ENCODE results near the gene RAB10. TPM values are rescaled to one million over a fixed set of nuclear protein-coding genes. Genes with fewer than 3 reads are reported as not detected.

The RAB10 gene
- polyA plus RNA-seq, 1 donor (not counting 4 experiments of a cell fraction or from before 2014, with no cell fraction given): 252 TPM

GRCh38 chr2:26099933-26100332, 66.0 kb downstream of the RAB10 start:
- no peak for DNase-seq (ENCODE audit: low read depth, low spot score)
- no peak overlapping the region for H3K27ac ChIP-seq (ENCODE audit: control insufficient read depth, insufficient read depth, low read length)
- no peak overlapping the region for H3K4me3 ChIP-seq (ENCODE audit: control insufficient read depth in 2 of 3, extremely low read depth in 1 of 3, insufficient read depth in 2 of 3, low read depth in 1 of 3, low read length in 3 of 3)
- no peak overlapping the region for H2AFZ ChIP-seq (ENCODE audit: control insufficient read depth, low read length)
- FAIRE-seq: no peak
- peaks cover 9 to 13% of the 10 kb centered on the region in 2 experiments for H3K36me3 ChIP-seq (ENCODE audit: control insufficient read depth in 2 of 2, extremely low read depth in 1 of 2, insufficient read depth in 2 of 2, low read length in 2 of 2)
- H3K4me1 ChIP-seq (ENCODE audit: control insufficient read depth, extremely low read depth, insufficient read depth, low read length): no peaks in the 10 kb centered on the region
- no peak for TF ChIP-seq EZH2 (IDR thresholded peaks at IDR 0.05; ENCODE audit: low read length)
- TF ChIP-seq CTCF (optimal IDR thresholded peaks at IDR 0.05 in 1 of 3, IDR thresholded peaks at IDR 0.05 in 1 of 3, conservative IDR thresholded peaks at IDR 0.05 in 1 of 3; ENCODE audit: extremely low read depth in 1 of 3, insufficient read depth in 2 of 3, low read length in 3 of 3): no peak
- no peaks in the 10 kb centered on the region for H3K27me3 ChIP-seq (ENCODE audit: control insufficient read depth, extremely low read depth, insufficient read depth, low read length)
- no peak overlapping the region for H3K9ac ChIP-seq (ENCODE audit: control insufficient read depth, extremely low read depth, insufficient read depth, low read length)
- no peak overlapping the region for H3K4me2 ChIP-seq (ENCODE audit: control insufficient read depth, extremely low read depth, insufficient read depth, low read depth, low read length)
- dilution Hi-C loops (cut with MboI; ENCODE audit: extremely low pct_ligation_motif_present, low sequenced_read_pairs): no loop called here
- H3K9me1 ChIP-seq (ENCODE audit: control insufficient read depth, extremely low read depth, insufficient read depth, low read length): peaks cover under 1% of the 10 kb centered on the region
- H3K79me2 ChIP-seq (ENCODE audit: control insufficient read depth, insufficient read depth, low read length): peaks cover 94% of the 10 kb centered on the region
- no peaks in the 10 kb centered on the region for H3K9me3 ChIP-seq (ENCODE audit: control insufficient read depth, low read depth, low read length)
- H4K20me1 ChIP-seq (ENCODE audit: control insufficient read depth, extremely low read depth, insufficient read depth, low read length): peaks cover 24% of the 10 kb centered on the region

DNA sequence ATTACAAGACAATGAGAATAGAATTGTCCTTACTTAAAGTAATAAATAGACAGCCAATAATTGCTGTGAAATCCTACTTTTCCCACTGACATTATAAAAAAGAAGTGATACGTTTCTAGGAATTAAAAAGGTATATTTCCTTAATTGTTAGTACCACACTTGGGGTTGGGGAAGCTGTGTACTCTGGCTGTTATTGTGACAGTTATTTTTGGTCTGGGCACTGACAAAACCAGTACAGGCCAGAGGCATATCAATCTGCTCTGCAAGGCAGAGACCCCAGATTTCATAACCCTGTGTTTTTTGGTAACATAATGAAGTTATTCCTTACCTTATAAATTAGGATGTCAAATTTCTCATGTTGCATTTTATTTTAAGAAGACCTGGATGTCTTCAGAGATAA, 66.5 kb downstream of the RAB10 start:
- H3K4me2 ChIP-seq (ENCODE audit: control insufficient read depth, extremely low read depth, insufficient read depth, low read depth, low read length): no peak overlapping the region
- H3K36me3 ChIP-seq (ENCODE audit: control insufficient read depth in 2 of 2, extremely low read depth in 1 of 2, insufficient read depth in 2 of 2, low read length in 2 of 2): peaks cover 9 to 17% of the 10 kb centered on the region in 2 experiments
- H3K27ac ChIP-seq (ENCODE audit: control insufficient read depth, insufficient read depth, low read length): no peak overlapping the region
- no peaks in the 10 kb centered on the region for H3K4me1 ChIP-seq (ENCODE audit: control insufficient read depth, extremely low read depth, insufficient read depth, low read length)
- H3K9me3 ChIP-seq (ENCODE audit: control insufficient read depth, low read depth, low read length): no peaks in the 10 kb centered on the region
- H3K27me3 ChIP-seq (ENCODE audit: control insufficient read depth, extremely low read depth, insufficient read depth, low read length): no peaks in the 10 kb centered on the region
- peaks cover 25% of the 10 kb centered on the region for H4K20me1 ChIP-seq (ENCODE audit: control insufficient read depth, extremely low read depth, insufficient read depth, low read length)
- TF ChIP-seq CTCF (optimal IDR thresholded peaks at IDR 0.05 in 1 of 3, IDR thresholded peaks at IDR 0.05 in 1 of 3, conservative IDR thresholded peaks at IDR 0.05 in 1 of 3; ENCODE audit: extremely low read depth in 1 of 3, insufficient read depth in 2 of 3, low read length in 3 of 3) (no peak), EZH2 (IDR thresholded peaks at IDR 0.05; ENCODE audit: low read length) (no peak)
- no peak overlapping the region for H2AFZ ChIP-seq (ENCODE audit: control insufficient read depth, low read length)
- FAIRE-seq: no peak
- no peak for DNase-seq (ENCODE audit: low read depth, low spot score)
- H3K79me2 ChIP-seq (ENCODE audit: control insufficient read depth, insufficient read depth, low read length): peaks cover 94% of the 10 kb centered on the region
- H3K9me1 ChIP-seq (ENCODE audit: control insufficient read depth, extremely low read depth, insufficient read depth, low read length): no peaks in the 10 kb centered on the region
- dilution Hi-C loops (cut with MboI; ENCODE audit: extremely low pct_ligation_motif_present, low sequenced_read_pairs): no loop called here
- no peak overlapping the region for H3K9ac ChIP-seq (ENCODE audit: control insufficient read depth, extremely low read depth, insufficient read depth, low read length)
- H3K4me3 ChIP-seq (ENCODE audit: control insufficient read depth in 2 of 3, extremely low read depth in 1 of 3, insufficient read depth in 2 of 3, low read depth in 1 of 3, low read length in 3 of 3): no peak overlapping the region

Data from keratinocyte (primary cell).